ENCODE data around the gene PRR20G. TPM values are rescaled to one million over a fixed set of nuclear protein-coding genes. Genes with fewer than 3 reads are reported as not detected.

PRR20G gene
- total RNA-seq (not detected), polyA plus RNA-seq (not detected), total RNA-seq (not detected)

DNA sequence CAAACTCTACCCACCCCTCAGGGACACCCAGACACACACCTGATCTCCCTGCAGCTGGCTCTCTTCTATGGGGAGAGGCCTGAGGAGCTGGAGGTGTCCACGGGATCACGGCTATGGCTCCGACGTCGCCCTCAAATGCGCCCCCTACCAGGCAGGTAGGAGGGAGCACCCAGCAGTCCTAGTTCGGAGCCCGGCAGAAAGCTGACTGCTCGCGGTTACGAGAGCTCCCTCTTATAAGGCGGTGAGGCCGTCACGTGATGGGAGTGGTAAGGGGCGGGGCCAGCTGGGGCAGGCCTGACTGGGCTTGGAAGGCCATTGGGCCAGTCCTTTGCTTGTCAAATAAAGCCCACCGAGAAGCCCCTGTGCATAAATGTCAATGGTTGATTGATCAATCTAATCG is at the start of gene PRR20G:
TSS of gene PRR20G (minus strand) at position 207 of the 400 bp plus-strand sequence. CDS start 681 bp downstream, outside the sequence.
- Histone ChIP-seq H3K27me3 (ENCODE audit: control insufficient read depth in 2 of 2, insufficient read depth in 2 of 2, low read length in 2 of 2) (no peaks in the 10 kb centered on the region), H3K9me3 (ENCODE audit: control insufficient read depth in 2 of 3, low read length in 3 of 3) (no peaks in the 10 kb centered on the region), H3K4me1 (ENCODE audit: control insufficient read depth in 2 of 2, insufficient read depth in 2 of 2, low read length in 2 of 2) (no peaks in the 10 kb centered on the region), H3K36me3 (ENCODE audit: control insufficient read depth in 2 of 3, insufficient read depth in 3 of 3, low read length in 3 of 3) (no peaks in the 10 kb centered on the region), H3K27ac (ENCODE audit: low read depth, low read length) (no peak within 1 kb of the TSS), H3K4me3 (ENCODE audit: low read length) (no peak within 1 kb of the TSS)
- DNase-seq (peak in 1 of 9 donors; percentile 7), ATAC-seq (no peak)
- intact Hi-C loops (cut with micrococcal nuclease) = no loop called here
- peaks cover 0 to 18% (median 7%) of the 10 kb centered on the region in 5 donors for H3K27me3 Mint-ChIP-seq
- H3K36me3 Mint-ChIP-seq = peaks cover 0 to 6% (median 0%) of the 10 kb centered on the region in 5 donors
- no peak within 1 kb of the TSS for H3K4me3 Mint-ChIP-seq
- H3K9me3 Mint-ChIP-seq = peaks cover 0 to 22% (median 5%) of the 10 kb centered on the region in 11 donors
- CTCF ChIA-PET = interaction anchor here (0.6 kb wide), 1 partner anchor 525 kb away, joined by 3 read pairs; no protein-coding TSS in a partner anchor
- no peak within 1 kb of the TSS for H3K27ac Mint-ChIP-seq
- peaks cover 0 to 3% (median 0%) of the 10 kb centered on the region in 7 donors for H3K4me1 Mint-ChIP-seq
- POLR2A ChIA-PET = no interaction called here

GRCh38 chr3:127337001-127337400 is 49.2 kb upstream of the PRR20G start:
- no peaks in the 10 kb centered on the region for H3K27me3 ChIP-seq (ENCODE audit: control insufficient read depth in 2 of 2, insufficient read depth in 2 of 2, low read length in 2 of 2)
- ChIA-PET POLR2A (no interaction called here), CTCF (no interaction called here)
- H3K27ac ChIP-seq (ENCODE audit: low read depth, low read length) = no peak overlapping the region
- Mint-ChIP-seq H3K27ac (no peak overlapping the region), H3K27me3 (peaks cover 11 to 66% (median 41%) of the 10 kb centered on the region in 5 donors), H3K4me1 (no peaks in the 10 kb centered on the region), H3K36me3 (peaks cover 0 to 3% (median 0%) of the 10 kb centered on the region in 5 donors), H3K9me3 (peaks cover 10 to 40% (median 21%) of the 10 kb centered on the region in 11 donors), H3K4me3 (no peak overlapping the region)
- peaks cover 0 to 9% (median 0%) of the 10 kb centered on the region in 3 experiments for H3K9me3 ChIP-seq (ENCODE audit: control insufficient read depth in 2 of 3, low read length in 3 of 3)
- ATAC-seq = no peak
- no peak overlapping the region for H3K4me3 ChIP-seq (ENCODE audit: low read length)
- DNase-seq = no peak
- no peaks in the 10 kb centered on the region for H3K36me3 ChIP-seq (ENCODE audit: control insufficient read depth in 2 of 3, insufficient read depth in 3 of 3, low read length in 3 of 3)
- intact Hi-C loops (cut with micrococcal nuclease) = no loop called here
- no peaks in the 10 kb centered on the region for H3K4me1 ChIP-seq (ENCODE audit: control insufficient read depth in 2 of 2, insufficient read depth in 2 of 2, low read length in 2 of 2)

DNA sequence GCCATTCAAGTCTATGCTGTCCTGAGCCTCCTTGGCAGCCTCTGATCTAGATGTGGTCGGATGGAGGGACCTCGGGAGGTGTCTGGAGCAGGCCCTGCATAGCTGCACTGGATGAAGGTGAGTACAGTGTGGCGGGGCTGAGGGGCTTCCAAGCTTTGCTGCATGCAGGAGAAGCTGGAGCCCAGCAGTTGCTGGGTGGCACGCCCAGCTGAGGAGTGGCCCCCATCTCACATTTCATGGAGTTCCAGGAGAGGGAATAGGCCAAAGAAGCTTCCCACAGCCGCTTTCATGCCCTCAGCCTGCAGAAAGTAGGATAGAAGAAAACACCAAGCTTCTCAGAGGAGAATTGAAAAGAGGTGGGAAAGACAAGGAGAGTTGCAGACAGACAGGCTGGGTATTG is 48.3 kb upstream of the PRR20G start:
- no peak overlapping the region for H3K27ac Mint-ChIP-seq
- H3K27ac ChIP-seq (ENCODE audit: low read depth, low read length) = no peak overlapping the region
- no peaks in the 10 kb centered on the region for H3K27me3 ChIP-seq (ENCODE audit: control insufficient read depth in 2 of 2, insufficient read depth in 2 of 2, low read length in 2 of 2)
- intact Hi-C loops (cut with micrococcal nuclease) = no loop called here
- peaks cover 11 to 61% (median 40%) of the 10 kb centered on the region in 5 donors for H3K27me3 Mint-ChIP-seq
- H3K36me3 ChIP-seq (ENCODE audit: control insufficient read depth in 2 of 3, insufficient read depth in 3 of 3, low read length in 3 of 3) = no peaks in the 10 kb centered on the region
- H3K9me3 ChIP-seq (ENCODE audit: control insufficient read depth in 2 of 3, low read length in 3 of 3) = peaks cover 0 to 9% (median 0%) of the 10 kb centered on the region in 3 experiments
- H3K4me3 Mint-ChIP-seq = no peak overlapping the region
- CTCF ChIA-PET = no interaction called here
- H3K4me1 Mint-ChIP-seq = no peaks in the 10 kb centered on the region
- peaks cover 10 to 48% (median 22%) of the 10 kb centered on the region in 11 donors for H3K9me3 Mint-ChIP-seq
- H3K4me3 ChIP-seq (ENCODE audit: low read length) = no peak overlapping the region
- ATAC-seq (no peak), DNase-seq (no peak)
- H3K36me3 Mint-ChIP-seq = peaks cover 0 to 3% (median 0%) of the 10 kb centered on the region in 5 donors
- POLR2A ChIA-PET = no interaction called here
- no peaks in the 10 kb centered on the region for H3K4me1 ChIP-seq (ENCODE audit: control insufficient read depth in 2 of 2, insufficient read depth in 2 of 2, low read length in 2 of 2)

DNA sequence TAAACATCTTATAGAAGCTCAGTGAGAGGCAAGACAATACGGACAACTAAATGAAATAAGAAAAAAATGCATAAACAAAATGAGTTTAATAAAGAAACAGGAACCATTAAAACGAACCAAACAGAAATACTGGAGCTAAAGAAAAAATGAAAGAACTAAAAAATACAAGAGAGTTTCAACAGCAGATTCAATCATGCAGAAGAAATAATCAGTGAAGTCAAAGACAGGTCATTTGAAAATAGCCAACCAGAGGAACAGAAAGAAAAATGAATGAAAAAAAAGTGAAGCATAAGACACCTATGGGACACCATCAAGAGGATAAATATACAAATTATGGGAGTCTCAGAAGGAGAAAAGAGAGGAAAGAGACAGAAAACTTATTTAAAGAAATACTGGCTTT is 42.5 kb upstream of the PRR20G start:
- CTCF ChIA-PET = no interaction called here
- peaks cover 8 to 74% (median 28%) of the 10 kb centered on the region in 11 donors for H3K9me3 Mint-ChIP-seq
- Histone ChIP-seq H3K9me3 (ENCODE audit: control insufficient read depth in 2 of 3, low read length in 3 of 3) (peaks cover 0 to 8% (median 0%) of the 10 kb centered on the region in 3 experiments), H3K27me3 (ENCODE audit: control insufficient read depth in 2 of 2, insufficient read depth in 2 of 2, low read length in 2 of 2) (no peaks in the 10 kb centered on the region), H3K4me3 (ENCODE audit: low read length) (no peak overlapping the region), H3K36me3 (ENCODE audit: control insufficient read depth in 2 of 3, insufficient read depth in 3 of 3, low read length in 3 of 3) (no peaks in the 10 kb centered on the region), H3K27ac (ENCODE audit: low read depth, low read length) (no peak overlapping the region), H3K4me1 (ENCODE audit: control insufficient read depth in 2 of 2, insufficient read depth in 2 of 2, low read length in 2 of 2) (no peaks in the 10 kb centered on the region)
- no peak overlapping the region for H3K27ac Mint-ChIP-seq
- ATAC-seq (no peak), DNase-seq (no peak)
- peaks cover 0 to 10% (median 0%) of the 10 kb centered on the region in 5 donors for H3K36me3 Mint-ChIP-seq
- POLR2A ChIA-PET = no interaction called here
- H3K4me1 Mint-ChIP-seq = no peaks in the 10 kb centered on the region
- peaks cover 0 to 34% (median 28%) of the 10 kb centered on the region in 5 donors for H3K27me3 Mint-ChIP-seq
- intact Hi-C loops (cut with micrococcal nuclease) = no loop called here
- H3K4me3 Mint-ChIP-seq = no peak overlapping the region

GRCh38 chr3:127329631-127330285 is 41.9 kb upstream of the PRR20G start:
- H3K4me1 ChIP-seq (ENCODE audit: control insufficient read depth in 2 of 2, insufficient read depth in 2 of 2, low read length in 2 of 2) = no peaks in the 10 kb centered on the region
- H3K4me3 Mint-ChIP-seq = no peak overlapping the region
- POLR2A ChIA-PET = no interaction called here
- peaks cover 7 to 72% (median 27%) of the 10 kb centered on the region in 11 donors for H3K9me3 Mint-ChIP-seq
- H3K27me3 ChIP-seq (ENCODE audit: control insufficient read depth in 2 of 2, insufficient read depth in 2 of 2, low read length in 2 of 2) = no peaks in the 10 kb centered on the region
- no peaks in the 10 kb centered on the region for H3K36me3 ChIP-seq (ENCODE audit: control insufficient read depth in 2 of 3, insufficient read depth in 3 of 3, low read length in 3 of 3)
- DNase-seq (no peak), ATAC-seq (no peak)
- H3K4me3 ChIP-seq (ENCODE audit: low read length) = no peak overlapping the region
- no peaks in the 10 kb centered on the region for H3K4me1 Mint-ChIP-seq
- peaks cover 0 to 8% (median 0%) of the 10 kb centered on the region in 3 experiments for H3K9me3 ChIP-seq (ENCODE audit: control insufficient read depth in 2 of 3, low read length in 3 of 3)
- intact Hi-C loops (cut with micrococcal nuclease) = no loop called here
- CTCF ChIA-PET = no interaction called here
- no peak overlapping the region for H3K27ac Mint-ChIP-seq
- peaks cover 0 to 10% (median 0%) of the 10 kb centered on the region in 5 donors for H3K36me3 Mint-ChIP-seq
- H3K27ac ChIP-seq (ENCODE audit: low read depth, low read length) = no peak overlapping the region
- peaks cover 0 to 35% (median 28%) of the 10 kb centered on the region in 5 donors for H3K27me3 Mint-ChIP-seq

DNA sequence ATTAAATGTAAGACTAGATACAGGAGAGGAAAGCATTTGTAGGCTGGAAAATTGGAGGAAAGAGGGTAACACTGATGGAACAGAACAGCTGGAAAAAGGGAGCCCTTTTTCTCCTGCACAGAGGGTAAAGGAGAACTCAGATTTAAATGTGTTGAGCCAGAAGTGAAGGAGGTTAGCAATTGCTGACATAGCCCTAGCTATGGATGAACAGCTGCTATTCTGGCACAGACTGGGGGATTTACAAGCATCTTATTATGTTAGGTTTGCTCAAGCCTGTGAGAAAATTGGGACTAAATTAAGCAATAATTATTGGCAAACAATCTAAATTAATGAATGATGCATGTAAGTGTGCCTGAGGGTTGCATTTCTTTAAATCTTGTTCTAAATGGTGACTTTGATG is 40.6 kb upstream of the PRR20G start:
- Mint-ChIP-seq H3K36me3 (peaks cover 0 to 10% (median 0%) of the 10 kb centered on the region in 5 donors), H3K4me1 (no peaks in the 10 kb centered on the region), H3K27ac (no peak overlapping the region), H3K27me3 (peaks cover 0 to 37% (median 26%) of the 10 kb centered on the region in 5 donors), H3K9me3 (peaks cover 5 to 67% (median 24%) of the 10 kb centered on the region in 11 donors), H3K4me3 (no peak overlapping the region)
- H3K4me1 ChIP-seq (ENCODE audit: control insufficient read depth in 2 of 2, insufficient read depth in 2 of 2, low read length in 2 of 2) = no peaks in the 10 kb centered on the region
- no peak for DNase-seq
- ATAC-seq = no peak
- H3K36me3 ChIP-seq (ENCODE audit: control insufficient read depth in 2 of 3, insufficient read depth in 3 of 3, low read length in 3 of 3) = no peaks in the 10 kb centered on the region
- peaks cover 0 to 8% (median 0%) of the 10 kb centered on the region in 3 experiments for H3K9me3 ChIP-seq (ENCODE audit: control insufficient read depth in 2 of 3, low read length in 3 of 3)
- H3K27ac ChIP-seq (ENCODE audit: low read depth, low read length) = no peak overlapping the region
- H3K4me3 ChIP-seq (ENCODE audit: low read length) = no peak overlapping the region
- POLR2A ChIA-PET = no interaction called here
- intact Hi-C loops (cut with micrococcal nuclease) = no loop called here
- CTCF ChIA-PET = no interaction called here
- no peaks in the 10 kb centered on the region for H3K27me3 ChIP-seq (ENCODE audit: control insufficient read depth in 2 of 2, insufficient read depth in 2 of 2, low read length in 2 of 2)

DNA sequence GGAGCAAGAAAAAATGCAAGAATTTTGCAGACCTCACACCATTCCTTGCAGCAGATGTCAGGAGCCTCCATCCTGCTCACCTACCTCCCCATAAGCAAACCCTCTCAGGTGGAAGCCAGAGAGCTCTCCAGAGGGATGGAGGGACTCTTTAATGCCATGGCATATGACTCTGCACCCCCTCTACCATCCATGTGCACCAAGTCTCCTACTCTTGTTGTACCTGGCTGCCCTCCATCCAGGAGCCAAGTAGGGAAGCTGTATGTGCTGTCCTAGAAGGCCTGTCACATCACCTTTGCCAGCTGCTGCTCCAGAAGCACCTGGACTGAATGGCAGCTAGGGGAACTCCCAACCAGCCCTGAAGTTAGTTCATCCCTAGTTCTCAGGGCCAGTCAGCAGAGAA is 38.5 kb upstream of the PRR20G start:
- ATAC-seq (no peak), DNase-seq (no peak)
- Mint-ChIP-seq H3K4me3 (no peak overlapping the region), H3K27me3 (peaks cover 0 to 34% (median 24%) of the 10 kb centered on the region in 5 donors), H3K36me3 (peaks cover 0 to 10% (median 4%) of the 10 kb centered on the region in 5 donors), H3K4me1 (no peaks in the 10 kb centered on the region), H3K27ac (no peak overlapping the region), H3K9me3 (peaks cover 5 to 47% (median 15%) of the 10 kb centered on the region in 11 donors)
- H3K36me3 ChIP-seq (ENCODE audit: control insufficient read depth in 2 of 3, insufficient read depth in 3 of 3, low read length in 3 of 3) = no peaks in the 10 kb centered on the region
- ChIA-PET POLR2A (no interaction called here), CTCF (no interaction called here)
- no peak overlapping the region for H3K27ac ChIP-seq (ENCODE audit: low read depth, low read length)
- no peak overlapping the region for H3K4me3 ChIP-seq (ENCODE audit: low read length)
- intact Hi-C loops (cut with micrococcal nuclease) = no loop called here
- H3K4me1 ChIP-seq (ENCODE audit: control insufficient read depth in 2 of 2, insufficient read depth in 2 of 2, low read length in 2 of 2) = no peaks in the 10 kb centered on the region
- peaks cover 0 to 8% (median 0%) of the 10 kb centered on the region in 3 experiments for H3K9me3 ChIP-seq (ENCODE audit: control insufficient read depth in 2 of 3, low read length in 3 of 3)
- no peaks in the 10 kb centered on the region for H3K27me3 ChIP-seq (ENCODE audit: control insufficient read depth in 2 of 2, insufficient read depth in 2 of 2, low read length in 2 of 2)

All from naive thymus-derived CD4-positive, alpha-beta T cell (primary cell).